HepG2 (cell line): ENCODE measurements around the gene SLC9A9. TPM values are rescaled to one million over a fixed set of nuclear protein-coding genes. Genes with fewer than 3 reads are reported as not detected.

Experiments
- ATAC-seq: fragments of 200-7000 bp; cut with Tn5 transposase; 3 replicates; pipeline ENCODE4 v1.9.1; 2020; ENCODE audit warnings: mild to moderate bottlenecking, moderate library complexity
- BruUV-seq: library from RNA; stranded (reverse); fragments of 400-500 nt; replicated peaks from 2 replicates; lab custom pipeline; 2021; lab: Mats Ljungman, UMichigan
- CTCF ChIA-PET: fragments of 300-600 bp; formaldehyde crosslinking; extraction: SDS; loops from one replicate; lab custom pipeline; 2021; ENCODE audit warnings: low total read pairs, inconsistent platforms, low intra/inter-chr PET ratio; lab: Yijun Ruan, JAX
- POLR2A ChIA-PET: fragments of 350-600 bp; sonication (Branson Sonifier 250); formaldehyde crosslinking; loops from one replicate; lab custom pipeline; 2020; ENCODE audit warnings: antibody characterized with exemption, inconsistent platforms; lab: Yijun Ruan, JAX
- DNase-seq: peaks from one replicate; pipeline ENCODE4 v3.0.0-alpha.2; 2015; ENCODE audit warnings: low spot score
- FAIRE-seq: peaks from 3 replicates; lab custom pipeline; 2011; peaks lifted over from hg19 to GRCh38; lab: Jason Lieb, UNC
- H2AFZ ChIP-seq: one replicate; pipeline ENCODE4 v1.6.1; 2011; ENCODE audit warnings: low read length, inconsistent platforms
- H3K27ac ChIP-seq: fragments of 300-600 bp; 3 replicates; pipeline ENCODE4 v1.8.0; 2011; ENCODE audit warnings: mixed run types, mild to moderate bottlenecking, mixed read lengths, low read length, inconsistent platforms; ENCODE audit not compliant: insufficient read depth; ENCODE audit errors: extremely low read length
- H3K27me3 ChIP-seq, 2 experiments: fragments of 200-600 bp in 1 of 2; 2 replicates in 1 of 2; 3 replicates in 1 of 2; pipeline versions ENCODE4 v1.6.0 to v1.8.0; 2011; ENCODE audit warnings: low read length in 2 of 2, mild to moderate bottlenecking in 2 of 2, moderate library complexity in 2 of 2, inconsistent platforms in 1 of 2; ENCODE audit not compliant: insufficient read depth in 2 of 2, control insufficient read depth in 1 of 2
- H3K36me3 ChIP-seq, 2 experiments: fragments of 200-600 bp in 1 of 2; replicated peaks in 1 of 2; 2 replicates in 1 of 2; 3 replicates in 1 of 2; pipeline versions ENCODE4 v1.5.1 to v1.8.0; 2011; ENCODE audit warnings: low read length in 2 of 2, inconsistent platforms in 1 of 2; ENCODE audit not compliant: insufficient read depth in 2 of 2, control insufficient read depth in 1 of 2
- H3K4me1 ChIP-seq: 2 replicates; pipeline ENCODE4 v1.5.1; 2012; ENCODE audit warnings: low read length, inconsistent platforms; ENCODE audit not compliant: insufficient read depth
- H3K4me2 ChIP-seq: 2 replicates; pipeline ENCODE4 v1.6.0; 2011; ENCODE audit warnings: low read depth, low read length, inconsistent platforms
- H3K4me3 ChIP-seq, 3 experiments: fragments of 200-600 bp in 1 of 3; sonication (generic), shearing (Covaris generic) in 1 of 3; replicated peaks in 1 of 3; 2 replicates each; pipeline ENCODE4 v1.5.1; 2011 to 2016; ENCODE audit warnings: low read length in 3 of 3, inconsistent platforms in 2 of 3, low read depth in 2 of 3, mild to moderate bottlenecking in 2 of 3, control low read depth in 1 of 3, mixed read lengths in 1 of 3; ENCODE audit not compliant: insufficient read depth in 1 of 3
- H3K79me2 ChIP-seq: one replicate; pipeline ENCODE4 v1.6.1; 2011; ENCODE audit warnings: low read length, inconsistent platforms; ENCODE audit not compliant: insufficient read depth
- H3K9ac ChIP-seq: 2 replicates; pipeline ENCODE4 v1.6.0; 2011; ENCODE audit warnings: mild to moderate bottlenecking, low read depth, low read length, inconsistent platforms; ENCODE audit not compliant: insufficient read depth
- H3K9me3 ChIP-seq: 2 replicates; pipeline ENCODE4 v1.5.1; 2012; ENCODE audit warnings: mild to moderate bottlenecking, low read length
- H4K20me1 ChIP-seq: 2 replicates; pipeline ENCODE4 v1.6.0; 2011; ENCODE audit warnings: inconsistent platforms, mild to moderate bottlenecking, low read length, moderate library complexity; ENCODE audit not compliant: insufficient read depth
- ARID2 ChIP-seq: sonication (generic); formaldehyde crosslinking; IDR thresholded peaks from 2 replicates; pipeline ENCODE4 v1.8.1; 2022; ENCODE audit warnings: mild to moderate bottlenecking, missing genetic modification reagents, borderline replicate concordance
- CENPBD1 ChIP-seq: sonication (generic); formaldehyde crosslinking; IDR thresholded peaks from 2 replicates; pipeline ENCODE4 v1.8.0; 2022; ENCODE audit warnings: missing genetic modification reagents, low read depth, mild to moderate bottlenecking, borderline replicate concordance
- HDAC1 ChIP-seq: sonication (generic); formaldehyde crosslinking; IDR thresholded peaks from 2 replicates; pipeline ENCODE4 v1.5.1; 2020; ENCODE audit warnings: mild to moderate bottlenecking, missing genetic modification reagents
- KAT2B ChIP-seq: fragments of 150-350 bp; IDR thresholded peaks from 2 replicates; pipeline ENCODE4 v1.6.1; 2014; ENCODE audit warnings: low read depth, low read length, borderline replicate concordance
- MIER2 ChIP-seq: IDR thresholded peaks from 2 replicates; pipeline ENCODE4 v1.6.1; 2016; ENCODE audit warnings: missing biosample characterization, missing genetic modification reagents
- PBX3 ChIP-seq: sonication (generic); formaldehyde crosslinking; IDR thresholded peaks from 2 replicates; pipeline ENCODE4 v1.8.1; 2023; ENCODE audit warnings: missing genetic modification reagents, inconsistent platforms, borderline replicate concordance
- PREB ChIP-seq: sonication (generic); formaldehyde crosslinking; IDR thresholded peaks from 2 replicates; pipeline ENCODE4 v1.4.0; 2020; ENCODE audit warnings: missing genetic modification reagents
- SRSF4 ChIP-seq: fragments of 200-400 bp; formaldehyde crosslinking; IDR thresholded peaks from one replicate; pipeline ENCODE4 v1.6.1; 2018; ENCODE audit warnings: mild to moderate bottlenecking, low read depth, low read length, moderate library complexity; ENCODE audit not compliant: poor library complexity, severe bottlenecking
- TBX3 ChIP-seq: fragments of 450-650 bp; IDR thresholded peaks from 2 replicates; pipeline ENCODE4 v1.6.1; 2017; ENCODE audit warnings: antibody characterized with exemption, mild to moderate bottlenecking, inconsistent platforms, borderline replicate concordance
- WIZ ChIP-seq: sonication (generic); formaldehyde crosslinking; IDR thresholded peaks from 2 replicates; pipeline ENCODE4 v1.5.1; 2020; ENCODE audit warnings: mild to moderate bottlenecking, missing genetic modification reagents
- ZNF10 ChIP-seq: sonication (generic); formaldehyde crosslinking; IDR thresholded peaks from 2 replicates; pipeline ENCODE4 v1.4.0; 2020; ENCODE audit warnings: mild to moderate bottlenecking, low read depth, missing genetic modification reagents, borderline replicate concordance
- ZNF160 ChIP-seq: sonication (generic); formaldehyde crosslinking; IDR thresholded peaks from 2 replicates; pipeline ENCODE4 v1.8.0; 2022; ENCODE audit warnings: mild to moderate bottlenecking, inconsistent platforms, missing genetic modification reagents
- ZNF280B ChIP-seq: sonication (generic); formaldehyde crosslinking; IDR thresholded peaks from 2 replicates; pipeline ENCODE4 v1.5.0; 2020; ENCODE audit warnings: missing genetic modification reagents, mild to moderate bottlenecking, borderline replicate concordance
- ZNF773 ChIP-seq: sonication (generic); formaldehyde crosslinking; IDR thresholded peaks from 2 replicates; pipeline ENCODE4 v1.4.0; 2020; ENCODE audit warnings: missing genetic modification reagents, borderline replicate concordance
- ZSCAN21 ChIP-seq: sonication (generic); formaldehyde crosslinking; IDR thresholded peaks from 2 replicates; pipeline ENCODE4 v1.8.0; 2022; ENCODE audit warnings: mild to moderate bottlenecking, missing genetic modification reagents, moderate library complexity, borderline replicate concordance
- WGBS: methylation state at CpG from one replicate; pipeline ENCODE4 v1.1.6; 2017; ENCODE audit warnings: low lambda C conversion rate; 5-methylcytosine and 5-hydroxymethylcytosine counted together
- in situ Hi-C: cut with HindIII; loops from 2 replicates; pipeline ENCODE4 v1.10.0; 2017; ENCODE audit warnings: low pct_unique_long_range_greater_than_20kb; ENCODE audit not compliant: extremely low pct_ligation_motif_present
- intact Hi-C: fragments of 100-400 bp; cut with micrococcal nuclease; formaldehyde crosslinking; loops from one replicate; pipeline ENCODE4 v1.10.0; 2022; ENCODE audit not compliant: unreplicated experiment
- polyA plus RNA-seq, 8 experiments: library from polyadenylated mRNA; depleted of rRNA in 3 of 8; stranded (reverse) in 7 of 8; unstranded in 1 of 8; fragments of >200 nt; fragmentation: Illumina TruSeq in 4 of 8; extraction: Trizol in 4 of 8; gene quantifications; 2 replicates each; pipeline versions ENCODE4 v1.2.1 to v1.2.3, GENCODE V29; 2011 to 2016; ENCODE audit warnings: low read depth in 4 of 8, missing spikeins in 1 of 8, mixed read lengths in 1 of 8; ENCODE audit not compliant: insufficient read depth in 1 of 8
- total RNA-seq, 5 experiments: library from RNA; depleted of rRNA; stranded (reverse); fragments of >200 nt; fragmentation: Illumina TruSeq; extraction: Trizol; gene quantifications; 2 replicates each; pipeline ENCODE4 v1.2.3, GENCODE V29; 2016; ENCODE audit warnings: low read depth in 1 of 5

The SLC9A9 gene
- total and polyA plus RNA-seq, 2 of the 13 experiments (the other 11 are each of a cell fraction or from before 2014, with no cell fraction given), result not detected

GRCh38 chr3:143332026-143332425, 516.2 kb downstream of the SLC9A9 start (continued):
- TF ChIP-seq CENPBD1 (no peak), ZNF280B (CRISPR knock-in tag) (no peak), SRSF4 (no peak), MIER2 (CRISPR knock-in tag) (no peak), ZNF160 (CRISPR knock-in tag) (no peak), ZNF10 (CRISPR knock-in tag) (no peak)

GRCh38 chr3:143331350-143331749, 516.9 kb downstream of the SLC9A9 start:
- CTCF ChIA-PET, result no interaction called here
- H3K79me2 ChIP-seq, result no peaks in the 10 kb centered on the region
- no peaks in the 10 kb centered on the region for H3K27me3 ChIP-seq
- H3K36me3 ChIP-seq, result no peaks in the 10 kb centered on the region
- H2AFZ ChIP-seq, result no peak overlapping the region
- FAIRE-seq (no peak), DNase-seq (no peak)
- WGBS, result 42% methylated on average over 5 of the region's 5 CpGs
- no peak overlapping the region for H3K4me2 ChIP-seq
- no peaks in the 10 kb centered on the region for H4K20me1 ChIP-seq
- BruUV-seq, result no TSS peak
- intact Hi-C loops, result no loop called here
- H3K9ac ChIP-seq, result no peak overlapping the region
- POLR2A ChIA-PET, result no interaction called here
- TF ChIP-seq ZSCAN21 (CRISPR knock-in tag), result no peak
- no peak for TF ChIP-seq PBX3 (CRISPR knock-in tag)
- no peak for TF ChIP-seq TBX3
- no peak for TF ChIP-seq PREB (CRISPR knock-in tag)
- TF ChIP-seq KAT2B, result no peak
- TF ChIP-seq ARID2 (CRISPR knock-in tag), result no peak
- TF ChIP-seq HDAC1 (CRISPR knock-in tag), result no peak
- TF ChIP-seq ZNF773 (CRISPR knock-in tag), result no peak
- TF ChIP-seq WIZ (CRISPR knock-in tag), result no peak
- TF ChIP-seq SRSF4, result no peak
- no peak for TF ChIP-seq CENPBD1
- TF ChIP-seq, all 625 proteins: peak for 0
- H3K4me3 ChIP-seq, result no peak overlapping the region
- no peak for ATAC-seq
- in situ Hi-C loops, result no loop called here
- no peaks in the 10 kb centered on the region for H3K9me3 ChIP-seq
- H3K27ac ChIP-seq, result no peak overlapping the region
- H3K4me1 ChIP-seq, result 0 out of 2 replicates have a peak, but pooled peaks cover 9% of the 10 kb centered on the region
